Loucy (cell line): ENCODE measurements around the gene TRIM13.

Source experiments
- EZH2phosphoT487 ChIP-seq: fragments of 200-600 bp; IDR thresholded peaks from 2 replicates; pipeline ENCODE4 v1.6.1; 2018; ENCODE audit warnings: antibody characterized with exemption, mild to moderate bottlenecking, moderate library complexity, borderline replicate concordance
- TF ChIP-seq, protein P1 (sequence below): fragments of 200-600 bp; sonication (generic); conservative IDR thresholded peaks from 2 replicates; pipeline ENCODE4 v1.5.1; 2014; ENCODE audit warnings: mild to moderate bottlenecking, antibody characterized with exemption, low read length

DNA sequence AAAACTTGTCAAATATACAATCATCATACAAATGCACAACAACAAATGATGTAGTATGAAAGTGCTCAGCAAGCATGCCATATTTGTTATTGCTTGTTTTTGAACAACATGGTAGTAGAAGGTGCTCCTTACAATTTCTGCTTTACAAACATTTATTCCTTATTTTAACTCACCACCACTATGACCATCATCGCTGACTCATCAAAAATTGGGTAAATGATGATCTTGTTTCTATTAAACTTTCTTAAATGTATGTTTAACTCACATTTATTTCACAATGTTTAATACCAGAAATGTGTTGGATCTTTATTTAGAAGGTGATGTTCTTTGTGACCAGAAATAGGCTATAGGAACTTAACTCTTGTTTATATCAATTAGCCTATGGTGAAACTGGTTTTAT is 63.9 kb downstream of the TRIM13 start:
- TF ChIP-seq, protein P1, sequence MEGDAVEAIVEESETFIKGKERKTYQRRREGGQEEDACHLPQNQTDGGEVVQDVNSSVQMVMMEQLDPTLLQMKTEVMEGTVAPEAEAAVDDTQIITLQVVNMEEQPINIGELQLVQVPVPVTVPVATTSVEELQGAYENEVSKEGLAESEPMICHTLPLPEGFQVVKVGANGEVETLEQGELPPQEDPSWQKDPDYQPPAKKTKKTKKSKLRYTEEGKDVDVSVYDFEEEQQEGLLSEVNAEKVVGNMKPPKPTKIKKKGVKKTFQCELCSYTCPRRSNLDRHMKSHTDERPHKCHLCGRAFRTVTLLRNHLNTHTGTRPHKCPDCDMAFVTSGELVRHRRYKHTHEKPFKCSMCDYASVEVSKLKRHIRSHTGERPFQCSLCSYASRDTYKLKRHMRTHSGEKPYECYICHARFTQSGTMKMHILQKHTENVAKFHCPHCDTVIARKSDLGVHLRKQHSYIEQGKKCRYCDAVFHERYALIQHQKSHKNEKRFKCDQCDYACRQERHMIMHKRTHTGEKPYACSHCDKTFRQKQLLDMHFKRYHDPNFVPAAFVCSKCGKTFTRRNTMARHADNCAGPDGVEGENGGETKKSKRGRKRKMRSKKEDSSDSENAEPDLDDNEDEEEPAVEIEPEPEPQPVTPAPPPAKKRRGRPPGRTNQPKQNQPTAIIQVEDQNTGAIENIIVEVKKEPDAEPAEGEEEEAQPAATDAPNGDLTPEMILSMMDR, result no peak
- no peak for TF ChIP-seq EZH2phosphoT487
